K562 (cell line): ENCODE measurements around the gene SCAF11. TPM values are rescaled to one million over a fixed set of nuclear protein-coding genes. Genes with fewer than 3 reads are reported as not detected.

Source experiments
- MGA ChIP-seq: fragments of 450-650 bp; IDR thresholded peaks from 2 replicates; pipeline ENCODE4 v1.6.1; 2016; ENCODE audit warnings: mild to moderate bottlenecking, moderate library complexity
- MXD1 ChIP-seq: fragments of 250-450 bp; sonication (Bioruptor Pico); IDR thresholded peaks from 2 replicates; pipeline ENCODE4 v1.8.0; 2021; ENCODE audit warnings: borderline replicate concordance, mild to moderate bottlenecking, moderate library complexity; ENCODE audit not compliant: poor library complexity, severe bottlenecking
- THRAP3 ChIP-seq: fragments of 450-650 bp; IDR thresholded peaks from 2 replicates; pipeline ENCODE4 v1.6.1; 2016; ENCODE audit warnings: mild to moderate bottlenecking, inconsistent platforms, borderline replicate concordance
- ZNF586 ChIP-seq: fragments of 450-650 bp; formaldehyde crosslinking; conservative IDR thresholded peaks from 2 replicates; pipeline ENCODE4 v1.4.0; 2020; ENCODE audit warnings: mild to moderate bottlenecking, moderate library complexity
- polyA plus RNA-seq, 8 experiments: library from polyadenylated mRNA; depleted of rRNA in 4 of 8; stranded (reverse) in 5 of 8; unstranded in 3 of 8; fragments of >200 nt; fragmentation: Nextera tagmentation in 2 of 8; fragmentation: Illumina TruSeq in 1 of 8; extraction: Ambion mirVana in 2 of 8; extraction: Trizol in 1 of 8; gene quantifications; 2 replicates each; pipeline versions ENCODE4 v1.2.1 to v1.2.3, GENCODE V29; 2011 to 2014; ENCODE audit warnings: inconsistent platforms in 1 of 8, missing spikeins in 1 of 8
- total RNA-seq, 7 experiments: library from RNA; depleted of rRNA in 6 of 7; stranded (reverse); fragments of >200 nt in 6 of 7; fragmentation: Illumina TruSeq in 2 of 7; extraction: Trizol in 2 of 7; gene quantifications; 2 replicates each; pipeline versions ENCODE4 v1.2.1 to v1.2.3, GENCODE V29; 2011 to 2021; ENCODE audit warnings: low replicate concordance in 1 of 7

SCAF11 gene
- total and polyA plus RNA-seq, 9 of the 15 experiments (the other 6 are each of a cell fraction or from before 2014, with no cell fraction given), result 30.4 to 119 (median 80.0) TPM

GRCh38 chr12:45991284-45992249 lies 1.2 kb upstream of the SCAF11 start (continued):
- TF ChIP-seq MGA (peak; percentile 92), ZNF586 (CRISPR knock-in tag) (no peak), THRAP3 (peak; percentile 83; the same call in 1 of the 2 replicates), MXD1 (no peak)
